Measurements from ENCODE around the gene ELOVL4. TPM values are rescaled to one million over a fixed set of nuclear protein-coding genes. Genes with fewer than 3 reads are reported as not detected.

ELOVL4 gene
- under 1 TPM; 0.78 to 0.79 TPM for total RNA-seq

- DNase-seq (peak; percentile 60), ATAC-seq (ENCODE audit: low read depth) (peak; percentile 72)
- POLR2A ChIA-PET, result interaction anchor here (1.7 kb wide), 1 partner anchor 56 kb away, joined by 11 read pairs; the partner anchor contains the start of gene TTK
- H3K9me3 Mint-ChIP-seq, result no peaks in the 10 kb centered on the region
- H3K4me1 Mint-ChIP-seq, result peaks cover 16% of the 10 kb centered on the region
- peak within 1 kb of the TSS; percentile 93 for H3K4me3 Mint-ChIP-seq
- no peaks in the 10 kb centered on the region for H3K36me3 Mint-ChIP-seq
- peaks cover 28% of the 10 kb centered on the region for H3K27me3 Mint-ChIP-seq
- no peak within 1 kb of the TSS for H3K27ac Mint-ChIP-seq
These were observed at the start of gene ELOVL4 for GRCh38 chr6:79947191-79948186. Gene ELOVL4 (minus strand): TSS chr6:79947553. CDS start chr6:79947279, 274 bp downstream.

GRCh38 chr6:79993911-79994309 lies 46.6 kb upstream of the ELOVL4 start:
- no peak overlapping the region for H3K27ac Mint-ChIP-seq
- H3K36me3 Mint-ChIP-seq, result no peaks in the 10 kb centered on the region
- no peak overlapping the region for H3K4me3 Mint-ChIP-seq
- no peaks in the 10 kb centered on the region for H3K4me1 Mint-ChIP-seq
- peaks cover 12% of the 10 kb centered on the region for H3K27me3 Mint-ChIP-seq
- H3K9me3 Mint-ChIP-seq, result no peaks in the 10 kb centered on the region
- no peak for ATAC-seq (ENCODE audit: low read depth)
- DNase-seq, result no peak
- POLR2A ChIA-PET, result interaction anchor here (1.7 kb wide), 1 partner anchor 10 kb away, joined by 6 read pairs; the partner anchor contains the start of gene TTK

DNA sequence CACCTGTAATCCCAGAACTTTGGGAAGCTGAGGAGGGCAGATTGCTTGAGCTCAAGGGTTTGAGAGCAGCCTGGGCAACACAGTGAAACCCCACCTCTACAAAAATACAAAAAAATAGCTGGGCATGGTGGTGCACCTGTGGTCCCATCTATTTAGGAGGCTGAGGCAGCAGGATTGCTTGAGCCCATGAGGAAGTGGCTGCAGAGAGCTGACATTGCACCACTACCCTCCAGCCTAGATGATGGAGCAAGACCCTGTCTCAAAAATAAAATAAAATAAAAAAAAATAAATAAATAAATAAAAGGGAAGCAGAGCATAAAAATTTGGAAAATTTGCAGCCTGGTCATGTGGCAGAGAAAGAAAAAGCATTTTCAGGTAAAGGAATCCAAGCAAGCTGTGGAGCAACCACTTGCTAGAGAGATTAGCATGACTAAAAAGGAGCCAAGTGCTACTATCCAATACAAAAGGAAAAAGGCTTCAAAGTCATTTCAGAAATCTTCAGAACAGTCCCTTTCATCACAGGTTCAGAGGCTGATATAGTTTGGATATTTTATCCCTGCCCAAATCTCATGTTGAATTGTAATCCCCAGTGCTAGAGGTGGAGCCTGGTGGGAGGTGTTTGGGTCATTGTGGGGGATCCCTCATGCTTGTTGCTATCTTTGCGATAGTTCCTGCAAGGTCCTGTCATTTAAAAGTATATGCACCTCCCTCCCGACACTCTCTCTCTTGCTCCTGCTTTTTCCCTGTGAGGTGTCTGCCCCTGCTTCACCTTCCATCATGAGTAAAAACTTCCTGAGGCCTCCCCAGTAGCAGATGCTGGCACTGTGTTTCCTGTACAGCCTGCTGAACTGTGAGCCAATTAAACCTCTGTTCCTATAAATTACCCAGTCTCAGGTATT lies 45.9 kb upstream of the ELOVL4 start:
- H3K27ac Mint-ChIP-seq, result no peak overlapping the region
- H3K36me3 Mint-ChIP-seq, result no peaks in the 10 kb centered on the region

DNA sequence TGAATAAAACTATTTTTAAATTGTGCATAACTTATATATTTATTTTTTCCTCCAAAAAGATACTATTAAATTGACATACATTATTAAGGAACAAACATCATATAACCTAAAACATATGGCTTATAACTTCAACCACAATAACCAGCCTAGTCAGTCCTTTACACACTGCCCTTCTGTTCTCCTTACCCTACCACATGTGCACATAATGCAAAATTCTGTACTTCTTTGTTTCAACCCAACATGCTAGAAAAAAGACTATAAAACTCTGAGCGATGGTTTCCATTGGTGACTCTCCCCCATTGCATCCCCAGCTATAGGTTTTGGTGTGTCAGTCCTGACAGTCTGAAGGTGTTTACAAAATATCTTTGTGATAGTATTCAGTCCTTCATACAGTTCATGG lies 42.3 kb upstream of the ELOVL4 start:
- H3K36me3 Mint-ChIP-seq, result no peaks in the 10 kb centered on the region
- H3K4me1 Mint-ChIP-seq, result no peaks in the 10 kb centered on the region
- H3K27ac Mint-ChIP-seq, result no peak overlapping the region
- POLR2A ChIA-PET, result no interaction called here
- H3K4me3 Mint-ChIP-seq, result no peak overlapping the region
- H3K9me3 Mint-ChIP-seq, result no peaks in the 10 kb centered on the region
- no peak for DNase-seq
- H3K27me3 Mint-ChIP-seq, result no peaks in the 10 kb centered on the region
- no peak for ATAC-seq (ENCODE audit: low read depth)

More for the DNA sequence above, 45.9 kb upstream of the ELOVL4 start:
- H3K27me3 Mint-ChIP-seq, result peaks cover 8% of the 10 kb centered on the region
- H3K4me1 Mint-ChIP-seq, result no peaks in the 10 kb centered on the region
- no peaks in the 10 kb centered on the region for H3K9me3 Mint-ChIP-seq
- H3K4me3 Mint-ChIP-seq, result no peak overlapping the region
- ATAC-seq (ENCODE audit: low read depth), result no peak
- POLR2A ChIA-PET, result interaction anchor here (1.7 kb wide), 1 partner anchor 11 kb away, joined by 6 read pairs; the partner anchor contains the start of gene TTK
- DNase-seq, result no peak

DNA sequence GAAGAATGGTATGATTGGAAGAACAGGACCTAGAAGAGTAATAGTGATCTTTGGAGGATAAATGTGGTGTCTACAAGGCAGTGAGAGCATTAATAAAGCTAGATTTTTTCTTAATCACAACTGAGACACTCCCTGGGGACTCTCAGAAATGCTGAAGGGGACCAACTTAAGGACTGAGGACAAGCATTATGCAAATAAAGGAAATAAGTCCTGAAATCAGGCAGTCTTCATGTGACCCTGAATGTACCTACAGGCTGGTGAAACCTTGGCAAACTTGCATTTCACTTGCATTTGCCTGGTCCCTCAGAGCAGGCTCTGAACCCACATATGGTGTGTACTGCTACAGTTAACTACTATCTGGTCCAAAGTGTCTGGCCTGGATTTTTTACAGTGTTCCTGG lies 37.8 kb upstream of the ELOVL4 start:
- Mint-ChIP-seq H3K4me1 (no peaks in the 10 kb centered on the region), H3K4me3 (no peak overlapping the region), H3K9me3 (no peaks in the 10 kb centered on the region), H3K27ac (no peak overlapping the region), H3K27me3 (peaks cover 8% of the 10 kb centered on the region), H3K36me3 (no peaks in the 10 kb centered on the region)
- no peak for ATAC-seq (ENCODE audit: low read depth)
- POLR2A ChIA-PET, result no interaction called here
- DNase-seq, result no peak

DNA sequence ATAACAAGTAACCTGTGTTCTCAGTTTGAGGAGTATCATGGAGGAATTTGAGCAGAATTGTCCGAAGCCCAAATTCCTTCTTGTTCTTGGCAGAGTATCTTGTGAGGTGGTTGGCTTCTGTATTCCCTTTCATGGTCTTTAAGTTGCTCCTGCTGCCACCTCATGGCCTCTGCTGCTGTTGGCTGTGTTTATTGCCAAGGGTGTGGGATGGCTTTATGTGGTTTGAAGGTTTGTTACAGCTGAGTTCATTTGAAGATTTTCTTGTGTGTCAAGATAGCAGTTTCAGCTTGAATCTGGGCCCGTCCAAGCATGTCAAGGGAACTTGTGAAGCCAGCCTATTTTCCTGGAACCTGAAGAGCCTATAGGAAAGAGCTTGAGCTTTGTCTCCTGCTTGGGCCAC lies 36.9 kb upstream of the ELOVL4 start:
- Mint-ChIP-seq H3K4me3 (no peak overlapping the region), H3K27ac (no peak overlapping the region), H3K36me3 (no peaks in the 10 kb centered on the region), H3K9me3 (no peaks in the 10 kb centered on the region), H3K27me3 (peaks cover 8% of the 10 kb centered on the region), H3K4me1 (no peaks in the 10 kb centered on the region)
- ATAC-seq (ENCODE audit: low read depth) (no peak), DNase-seq (no peak)
- POLR2A ChIA-PET, result no interaction called here

DNA sequence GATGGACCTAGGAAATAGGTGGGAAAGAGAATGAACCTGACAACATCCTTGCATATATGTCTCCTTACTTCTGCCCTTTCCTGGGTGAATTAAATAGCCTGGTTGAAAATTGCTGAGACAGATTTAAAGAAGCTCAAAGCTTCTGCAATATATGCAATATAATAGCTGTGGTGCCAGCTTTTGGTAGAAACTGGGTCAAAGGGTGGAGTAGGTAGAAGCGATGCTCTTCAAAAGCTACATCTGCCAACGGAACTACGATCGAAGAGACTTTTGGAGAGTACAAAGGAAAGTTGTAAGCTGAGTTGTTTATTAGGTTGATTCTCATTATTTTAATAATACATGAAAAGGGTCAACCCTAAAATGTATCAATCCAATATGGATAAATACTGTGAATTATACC lies 34.3 kb upstream of the ELOVL4 start:
- H3K4me1 Mint-ChIP-seq, result no peaks in the 10 kb centered on the region
- POLR2A ChIA-PET, result no interaction called here
- no peaks in the 10 kb centered on the region for H3K36me3 Mint-ChIP-seq
- DNase-seq, result no peak
- H3K27ac Mint-ChIP-seq, result no peak overlapping the region
- no peak overlapping the region for H3K4me3 Mint-ChIP-seq
- H3K9me3 Mint-ChIP-seq, result no peaks in the 10 kb centered on the region
- H3K27me3 Mint-ChIP-seq, result peaks cover 8% of the 10 kb centered on the region
- ATAC-seq (ENCODE audit: low read depth), result no peak

GRCh38 chr6:79971193-79971592 lies 23.8 kb upstream of the ELOVL4 start:
- DNase-seq, result no peak
- no peak overlapping the region for H3K27ac Mint-ChIP-seq
- peaks cover 4% of the 10 kb centered on the region for H3K36me3 Mint-ChIP-seq
- H3K27me3 Mint-ChIP-seq, result peaks cover 11% of the 10 kb centered on the region
- no peaks in the 10 kb centered on the region for H3K4me1 Mint-ChIP-seq
- POLR2A ChIA-PET, result no interaction called here
- H3K9me3 Mint-ChIP-seq, result peaks cover 15% of the 10 kb centered on the region
- no peak overlapping the region for H3K4me3 Mint-ChIP-seq
- no peak for ATAC-seq (ENCODE audit: low read depth)

DNA sequence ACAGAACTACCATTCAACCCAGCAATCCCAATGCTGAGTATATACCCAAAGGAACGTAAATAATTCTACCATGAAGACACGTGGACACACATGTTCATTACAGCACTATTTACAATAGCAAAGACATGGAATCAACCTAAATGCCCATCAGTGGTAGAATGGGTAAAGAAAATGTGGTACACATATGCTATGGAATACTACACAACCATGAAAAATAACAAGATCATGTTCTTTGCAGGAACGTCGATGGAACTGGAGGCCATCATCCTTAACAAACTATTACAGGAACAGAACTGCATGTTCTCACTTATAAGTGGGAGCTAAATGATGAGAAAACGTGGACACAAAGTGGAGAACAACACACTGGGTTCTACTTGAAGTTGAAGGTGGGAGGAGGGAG lies 22.4 kb upstream of the ELOVL4 start:
- Mint-ChIP-seq H3K9me3 (peaks cover 16% of the 10 kb centered on the region), H3K36me3 (peaks cover 4% of the 10 kb centered on the region), H3K27me3 (peaks cover 8% of the 10 kb centered on the region), H3K4me3 (no peak overlapping the region), H3K4me1 (peaks cover 3% of the 10 kb centered on the region), H3K27ac (no peak overlapping the region)
- ATAC-seq (ENCODE audit: low read depth) (no peak), DNase-seq (no peak)
- POLR2A ChIA-PET, result no interaction called here

- Mint-ChIP-seq H3K27me3 (peaks cover 8% of the 10 kb centered on the region), H3K36me3 (peaks cover 5% of the 10 kb centered on the region), H3K4me1 (peaks cover 6% of the 10 kb centered on the region), H3K4me3 (no peak overlapping the region), H3K27ac (no peak overlapping the region), H3K9me3 (peaks cover 18% of the 10 kb centered on the region)
- ATAC-seq (ENCODE audit: low read depth), result no peak
- POLR2A ChIA-PET, result no interaction called here
- DNase-seq, result no peak
These were observed 19.8 kb upstream of the ELOVL4 start for GRCh38 chr6:79967178-79967577.

- Mint-ChIP-seq H3K27me3 (no peaks in the 10 kb centered on the region), H3K36me3 (peaks cover 4% of the 10 kb centered on the region), H3K27ac (no peak overlapping the region), H3K4me3 (no peak overlapping the region), H3K9me3 (peaks cover 14% of the 10 kb centered on the region), H3K4me1 (peaks cover 6% of the 10 kb centered on the region)
- DNase-seq (no peak), ATAC-seq (ENCODE audit: low read depth) (peak; percentile 74)
- POLR2A ChIA-PET, result interaction anchor here (0.7 to 1.1 kb wide), 2 partner anchors 39 to 141 kb away, joined by 3 to 4 read pairs; partner anchors contain the start of gene TTK
These were observed 17.3 kb upstream of the ELOVL4 start for GRCh38 chr6:79964607-79965081.

DNA sequence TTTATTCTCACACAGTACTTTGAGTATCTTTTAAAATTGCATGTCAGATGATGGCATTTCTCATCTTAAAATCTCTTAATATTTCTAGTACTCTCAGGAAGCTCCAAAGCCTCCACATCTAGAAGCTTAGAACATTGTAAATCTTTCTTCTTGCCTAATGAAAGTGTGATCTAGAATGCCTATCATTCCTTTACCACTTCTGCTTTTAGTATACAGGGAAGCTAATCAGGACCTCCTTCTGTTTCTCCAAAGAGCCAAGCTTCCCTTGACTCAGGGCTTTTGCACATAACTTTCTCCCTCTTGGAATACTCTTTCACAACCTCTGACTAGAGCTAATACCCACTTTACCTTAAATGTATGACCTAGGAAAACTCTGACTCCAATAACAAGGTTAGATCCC lies 7.5 kb upstream of the ELOVL4 start:
- no peak overlapping the region for H3K4me3 Mint-ChIP-seq
- POLR2A ChIA-PET, result no interaction called here
- no peaks in the 10 kb centered on the region for H3K9me3 Mint-ChIP-seq
- no peak overlapping the region for H3K27ac Mint-ChIP-seq
- ATAC-seq (ENCODE audit: low read depth) (no peak), DNase-seq (no peak)
- H3K27me3 Mint-ChIP-seq, result peaks cover 7% of the 10 kb centered on the region
- no peaks in the 10 kb centered on the region for H3K36me3 Mint-ChIP-seq
- no peaks in the 10 kb centered on the region for H3K4me1 Mint-ChIP-seq

GRCh38 chr6:79949233-79949632 lies 1.9 kb upstream of the ELOVL4 start:
- ATAC-seq (ENCODE audit: low read depth) (peak; percentile 38), DNase-seq (no peak)
- Mint-ChIP-seq H3K4me3 (peak overlapping the region; percentile 53), H3K27ac (no peak overlapping the region), H3K36me3 (no peaks in the 10 kb centered on the region), H3K27me3 (peaks cover 28% of the 10 kb centered on the region), H3K4me1 (peaks cover 16% of the 10 kb centered on the region), H3K9me3 (no peaks in the 10 kb centered on the region)
- POLR2A ChIA-PET, result interaction anchor here (1.0 to 1.1 kb wide), 3 partner anchors 55 to 157 kb away, joined by 3 to 6 read pairs (median 4); partner anchors contain the start of genes BCKDHB and TTK

Data from activated naive CD8-positive, alpha-beta T cell treated with anti-CD3 and anti-CD28 coated beads, Interleukin-2, amount 10 ng/mL, durations not matched to agents 7 days and 5 days (primary cell).